GM12878 (cell line): ENCODE results near the gene SRC. TPM values are rescaled to one million over a fixed set of nuclear protein-coding genes. Genes with fewer than 3 reads are reported as not detected.

ENCODE experiments used
- ATAC-seq: fragments of 200-7000 bp; cut with Tn5 transposase; 3 replicates; pipeline ENCODE4 v1.9.1; 2020; ENCODE audit warnings: mild to moderate bottlenecking, moderate library complexity
- BruUV-seq: library from RNA; stranded (reverse); fragments of 400-500 nt; replicated peaks from 2 replicates; lab custom pipeline; 2021; lab: Mats Ljungman, UMichigan
- CTCF ChIA-PET: fragments of 300-600 bp; sonication (Branson Sonifier 250); formaldehyde crosslinking; extraction: SDS; loops from one replicate; lab custom pipeline; 2021; ENCODE audit warnings: inconsistent platforms; lab: Yijun Ruan, JAX
- POLR2A ChIA-PET: fragments of 350-600 bp; formaldehyde crosslinking; extraction: SDS; loops from one replicate; lab custom pipeline; 2021; ENCODE audit warnings: inconsistent platforms; lab: Charles Lee
- RAD21 ChIA-PET: fragments of 300-600 bp; sonication (Branson Sonifier 250); formaldehyde crosslinking; loops from one replicate; lab custom pipeline; 2023; ENCODE audit warnings: antibody characterized with exemption; ENCODE audit not compliant: unreplicated experiment; lab: Charles Lee
- SMC1A ChIA-PET: fragments of 300-600 bp; sonication (Branson Sonifier 250); formaldehyde crosslinking; loops from one replicate; lab custom pipeline; 2023; ENCODE audit not compliant: unreplicated experiment, uncharacterized antibody; lab: Charles Lee
- DNase-seq: peaks from one replicate; pipeline ENCODE4 v3.0.0-alpha.2; 2011; ENCODE audit warnings: low read depth, low spot score
- FAIRE-seq: peaks from 3 replicates; lab custom pipeline; 2011; peaks lifted over from hg19 to GRCh38; lab: Jason Lieb, UNC
- H2AFZ ChIP-seq: 2 replicates; pipeline ENCODE4 v1.6.0; 2011; ENCODE audit warnings: low read depth, low read length, control low read depth; ENCODE audit not compliant: control insufficient read depth
- H3K27ac ChIP-seq: 2 replicates; pipeline ENCODE4 v1.5.1; 2011; ENCODE audit warnings: control low read depth; ENCODE audit not compliant: control insufficient read depth, insufficient read depth
- H3K27me3 ChIP-seq, 2 experiments: replicated peaks in 1 of 2; 2 replicates each; pipeline versions ENCODE4 v1.6.0 to v1.6.1; 2011; ENCODE audit warnings: low read length in 1 of 2; ENCODE audit not compliant: control insufficient read depth in 2 of 2, insufficient read depth in 2 of 2
- H3K36me3 ChIP-seq, 2 experiments: 2 replicates each; pipeline ENCODE4 v1.5.1; 2011; ENCODE audit warnings: low read length in 1 of 2; ENCODE audit not compliant: control insufficient read depth in 2 of 2, insufficient read depth in 2 of 2
- H3K4me1 ChIP-seq: 2 replicates; pipeline ENCODE4 v1.6.1; 2011; ENCODE audit warnings: mild to moderate bottlenecking, low read length, moderate library complexity, mixed read lengths; ENCODE audit not compliant: control insufficient read depth, insufficient read depth
- H3K4me2 ChIP-seq: 2 replicates; pipeline ENCODE4 v1.6.0; 2011; ENCODE audit warnings: control low read depth; ENCODE audit not compliant: control insufficient read depth, insufficient read depth
- H3K4me3 ChIP-seq: fragments of 200-600 bp; sonication (generic); 2 replicates; pipeline ENCODE4 v1.5.1; 2016
- H3K79me2 ChIP-seq: 2 replicates; pipeline ENCODE4 v1.6.0; 2011; ENCODE audit warnings: low read length; ENCODE audit not compliant: control insufficient read depth, insufficient read depth
- H3K9ac ChIP-seq: 2 replicates; pipeline ENCODE4 v1.8.0; 2011; ENCODE audit warnings: low read length, control low read depth, mixed read lengths; ENCODE audit not compliant: control insufficient read depth, insufficient read depth
- H3K9me3 ChIP-seq: replicated peaks from 3 replicates; pipeline ENCODE4 v1.5.1; 2011; ENCODE audit warnings: mild to moderate bottlenecking, low read length; ENCODE audit not compliant: control insufficient read depth, insufficient read depth
- H4K20me1 ChIP-seq: 2 replicates; pipeline ENCODE4 v1.6.0; 2011; ENCODE audit not compliant: control insufficient read depth, insufficient read depth
- ATF7 ChIP-seq: fragments of 450-650 bp; IDR thresholded peaks from 2 replicates; pipeline ENCODE4 v1.6.1; 2016; ENCODE audit warnings: low read depth, mild to moderate bottlenecking
- CBX5 ChIP-seq: sonication (generic); IDR thresholded peaks from 2 replicates; pipeline ENCODE4 v1.6.1; 2016; ENCODE audit warnings: low read depth, moderate library complexity, mild to moderate bottlenecking, inconsistent platforms
- CHD2 ChIP-seq: IDR thresholded peaks from 2 replicates; pipeline ENCODE4 v1.6.1; 2011; ENCODE audit warnings: low read depth, low read length, improper control_type of control experiment, borderline replicate concordance
- EED ChIP-seq: sonication (generic); IDR thresholded peaks from 2 replicates; pipeline ENCODE4 v1.6.1; 2016; ENCODE audit warnings: antibody characterized with exemption, low read depth
- IRF4 ChIP-seq: IDR thresholded peaks from 2 replicates; pipeline ENCODE4 v1.6.1; 2011; ENCODE audit warnings: low read depth, low read length
- MTA3 ChIP-seq: IDR thresholded peaks from 2 replicates; pipeline ENCODE4 v1.6.1; 2012; ENCODE audit warnings: low read length, inconsistent platforms, borderline replicate concordance
- RAD51 ChIP-seq: fragments of 450-650 bp; IDR thresholded peaks from 2 replicates; pipeline ENCODE4 v1.6.1; 2016; ENCODE audit warnings: moderate library complexity, mild to moderate bottlenecking, inconsistent platforms
- RB1 ChIP-seq: fragments of 450-650 bp; formaldehyde crosslinking; IDR thresholded peaks from 2 replicates; pipeline ENCODE4 v1.6.1; 2017; ENCODE audit warnings: mild to moderate bottlenecking, borderline replicate concordance
- SMAD5 ChIP-seq: IDR thresholded peaks from 2 replicates; pipeline ENCODE4 v1.6.1; 2016; ENCODE audit warnings: antibody characterized with exemption, low read depth
- SRF ChIP-seq, 2 experiments: IDR thresholded peaks; 2 replicates each; pipeline ENCODE4 v1.6.1; 2011; ENCODE audit warnings: low read depth in 2 of 2, low read length in 2 of 2, mild to moderate bottlenecking in 1 of 2, moderate library complexity in 1 of 2
- TCF3 ChIP-seq: IDR thresholded peaks from 2 replicates; pipeline ENCODE4 v1.6.1; 2012; ENCODE audit warnings: low read depth, mild to moderate bottlenecking, low read length, borderline replicate concordance; ENCODE audit not compliant: insufficient read depth
- WGBS: methylation state at CpG from one replicate; pipeline ENCODE4 v1.1.6; 2016; ENCODE audit warnings: low lambda C conversion rate; ENCODE audit not compliant: insufficient replicate concordance, insufficient coverage; ENCODE audit errors: missing lambda C conversion rate; 5-methylcytosine and 5-hydroxymethylcytosine counted together
- in situ Hi-C: fragments of 300-500 bp; cut with MboI; formaldehyde crosslinking; loops from 9 replicates; pipeline ENCODE4 v1.14.3; 2018; ENCODE audit warnings: mixed read lengths
- intact Hi-C: fragments of 100-400 bp; cut with micrococcal nuclease; formaldehyde crosslinking; loops from one replicate; pipeline ENCODE4 v1.14.2; 2022; ENCODE audit not compliant: unreplicated experiment
- polyA plus RNA-seq, 11 experiments: library from polyadenylated mRNA; depleted of rRNA in 4 of 11; unstranded in 6 of 11; stranded (reverse) in 5 of 11; fragments of >200 nt; fragmentation: Nextera tagmentation in 4 of 11; fragmentation: Illumina TruSeq in 1 of 11; extraction: Ambion mirVana in 4 of 11; extraction: Trizol in 1 of 11; gene quantifications; 1 replicate in 1 of 11; 2 replicates in 10 of 11; pipeline versions ENCODE4 v1.2.1 to v1.2.3, GENCODE V29; 2011 to 2016; ENCODE audit warnings: inconsistent platforms in 2 of 11, missing spikeins in 2 of 11, low read depth in 1 of 11
- total RNA-seq, 4 experiments: library from RNA; depleted of rRNA in 3 of 4; stranded (reverse); fragments of >200 nt in 3 of 4; fragmentation: Illumina TruSeq in 1 of 4; extraction: Trizol in 1 of 4; gene quantifications; 2 replicates each; pipeline versions ENCODE4 v1.2.1 to v1.2.3, GENCODE V29; 2013 to 2021
- TF ChIP-seq, protein P1 (sequence below): fragments of 450-650 bp; IDR thresholded peaks from 2 replicates; pipeline ENCODE4 v1.6.1; 2016; ENCODE audit warnings: mild to moderate bottlenecking
- TF ChIP-seq, protein P2 (sequence below): IDR thresholded peaks from 2 replicates; pipeline ENCODE4 v1.6.1; 2012; ENCODE audit warnings: low read depth, low read length, improper control_type of control experiment

Gene SRC
- total and polyA plus RNA-seq, 10 of the 15 experiments (the other 5 are each of a cell fraction or from before 2014, with no cell fraction given) = 0.60 to 71.3 (median 27.2) TPM

DNA sequence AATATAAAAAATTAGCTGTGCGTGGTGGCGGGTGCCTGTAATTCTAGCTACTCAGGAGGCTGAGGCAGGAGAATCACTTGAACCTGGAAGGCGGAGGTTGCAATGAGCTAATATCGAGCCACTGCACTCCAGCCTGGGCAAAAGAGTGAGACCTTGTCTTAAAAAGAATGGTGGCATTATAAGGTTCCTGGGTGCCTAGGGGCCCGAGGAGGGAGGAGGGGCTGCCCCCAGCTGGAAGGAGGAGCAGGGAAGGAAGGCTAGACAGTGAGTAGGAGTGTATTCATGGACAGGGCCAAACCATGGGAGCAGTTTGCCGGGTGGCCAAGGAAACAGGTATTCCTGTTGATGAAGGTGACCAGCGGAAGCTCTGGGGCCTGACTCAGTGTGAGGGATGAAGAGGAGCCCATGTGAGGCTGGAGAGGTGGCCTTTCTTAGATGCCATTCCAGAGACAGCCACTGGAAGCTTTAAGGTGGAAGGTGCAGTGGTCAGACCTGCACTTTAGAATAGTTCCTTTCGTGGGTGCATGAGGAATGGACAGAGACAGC lies 32.3 kb upstream of the SRC start:
- TF ChIP-seq IRF4 (no peak), TCF3 (no peak), CHD2 (no peak), RAD51 (no peak), SRF (IDR thresholded peaks at IDR 0.05; ENCODE audit: low read depth in 2 of 2, low read length in 2 of 2) (no peak), EED (no peak), MTA3 (no peak), ATF7 (no peak), CBX5 (no peak), SMAD5 (no peak), RB1 (no peak)
- TF ChIP-seq, protein P1, sequence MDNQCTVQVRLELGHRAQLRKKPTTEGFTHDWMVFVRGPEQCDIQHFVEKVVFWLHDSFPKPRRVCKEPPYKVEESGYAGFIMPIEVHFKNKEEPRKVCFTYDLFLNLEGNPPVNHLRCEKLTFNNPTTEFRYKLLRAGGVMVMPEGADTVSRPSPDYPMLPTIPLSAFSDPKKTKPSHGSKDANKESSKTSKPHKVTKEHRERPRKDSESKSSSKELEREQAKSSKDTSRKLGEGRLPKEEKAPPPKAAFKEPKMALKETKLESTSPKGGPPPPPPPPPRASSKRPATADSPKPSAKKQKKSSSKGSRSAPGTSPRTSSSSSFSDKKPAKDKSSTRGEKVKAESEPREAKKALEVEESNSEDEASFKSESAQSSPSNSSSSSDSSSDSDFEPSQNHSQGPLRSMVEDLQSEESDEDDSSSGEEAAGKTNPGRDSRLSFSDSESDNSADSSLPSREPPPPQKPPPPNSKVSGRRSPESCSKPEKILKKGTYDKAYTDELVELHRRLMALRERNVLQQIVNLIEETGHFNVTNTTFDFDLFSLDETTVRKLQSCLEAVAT = no peak
- TF ChIP-seq, protein P2, sequence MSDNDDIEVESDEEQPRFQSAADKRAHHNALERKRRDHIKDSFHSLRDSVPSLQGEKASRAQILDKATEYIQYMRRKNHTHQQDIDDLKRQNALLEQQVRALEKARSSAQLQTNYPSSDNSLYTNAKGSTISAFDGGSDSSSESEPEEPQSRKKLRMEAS = no peak
- no peaks in the 10 kb centered on the region for H3K27me3 ChIP-seq
- BruUV-seq = no TSS peak
- H3K79me2 ChIP-seq = peaks cover 45% of the 10 kb centered on the region
- no peaks in the 10 kb centered on the region for H3K9me3 ChIP-seq
- RAD21 ChIA-PET = interaction anchor here (0.9 kb wide), 2 partner anchors 8 to 40 kb away, joined by 3 read pairs; no protein-coding TSS in a partner anchor
- in situ Hi-C loops (loop anchor here (5.0 kb wide), 1 partner anchor 49 kb away; no protein-coding TSS in a partner anchor), intact Hi-C loops (no loop called here)
- H4K20me1 ChIP-seq = no peaks in the 10 kb centered on the region
- POLR2A ChIA-PET = interaction anchor here (0.5 to 1.0 kb wide), 3 partner anchors 15 to 24 kb away, joined by 3 to 7 read pairs (median 4); partner anchors contain the start of gene MANBAL
- no peak overlapping the region for H3K4me2 ChIP-seq
- DNase-seq (no peak), FAIRE-seq (no peak), ATAC-seq (no peak)
- no peak overlapping the region for H3K4me3 ChIP-seq
- no peak overlapping the region for H3K27ac ChIP-seq
- SMC1A ChIA-PET = interaction anchor here (1.1 to 2.5 kb wide), 6 partner anchors 8 to 44 kb away, joined by 3 to 9 read pairs (median 4); partner anchors contain the start of gene MANBAL
- no peak overlapping the region for H3K9ac ChIP-seq
- H3K36me3 ChIP-seq = peaks cover 35 to 42% of the 10 kb centered on the region in 2 experiments
- CTCF ChIA-PET = interaction anchor here (1.0 to 1.4 kb wide), 3 partner anchors 11 to 37 kb away, joined by 3 to 5 read pairs (median 3); no protein-coding TSS in a partner anchor
- WGBS = 96% methylated on average over 8 of the region's 8 CpGs
- H2AFZ ChIP-seq = no peak overlapping the region
- H3K4me1 ChIP-seq = peaks cover 42% of the 10 kb centered on the region
